B cell (primary cell): Measurements from ENCODE around the gene MAN1A1. TPM values are rescaled to one million over a fixed set of nuclear protein-coding genes. Genes with fewer than 3 reads are reported as not detected.

Experiments used
- ATAC-seq: fragments of 200-7000 bp; cut with Tn5 transposase; one replicate; pipeline ENCODE4 v1.10.0; 2021; ENCODE audit warnings: low read depth, mild to moderate bottlenecking, moderate number of reproducible peaks, moderate library complexity
- CTCF ChIA-PET: fragments of 350-600 bp; sonication (Branson Sonifier 250); formaldehyde crosslinking; loops from one replicate; lab custom pipeline; 2021; ENCODE audit warnings: antibody characterized with exemption, inconsistent platforms; lab: Charles Lee
- POLR2A ChIA-PET: fragments of 350-600 bp; sonication (Branson Sonifier 250); formaldehyde crosslinking; loops from one replicate; lab custom pipeline; 2021; ENCODE audit warnings: antibody characterized with exemption; lab: Charles Lee
- DNase-seq: peaks from one replicate; pipeline ENCODE4 v3.0.0; 2013
- H2AFZ ChIP-seq: 2 replicates; pipeline ENCODE4 v1.6.1; 2012; ENCODE audit warnings: mild to moderate bottlenecking, low read depth, low read length; ENCODE audit not compliant: insufficient read depth, poor library complexity, severe bottlenecking
- H3K27ac ChIP-seq, 2 donors: 1 replicate in 1 of 2; 2 replicates in 1 of 2; pipeline ENCODE4 v1.5.1; 2012 to 2013; ENCODE audit warnings: low read length in 2 of 2, mild to moderate bottlenecking in 2 of 2, moderate library complexity in 1 of 2
- H3K27me3 ChIP-seq, 4 experiments: fragments of 200-600 bp in 1 of 4; sonication (generic) in 1 of 4; replicated peaks in 1 of 4; 1 replicate in 2 of 4; 2 replicates in 2 of 4; pipeline versions ENCODE4 v1.6.1 to v1.7.0; 2013 to 2016; ENCODE audit warnings: low read length in 3 of 4, mild to moderate bottlenecking in 2 of 4, mixed read lengths in 1 of 4, moderate library complexity in 1 of 4; ENCODE audit not compliant: insufficient read depth in 4 of 4, control insufficient read depth in 3 of 4; ENCODE audit errors: control extremely low read depth in 1 of 4
- H3K36me3 ChIP-seq, 2 experiments: replicated peaks in 1 of 2; 1 replicate in 1 of 2; 2 replicates in 1 of 2; pipeline versions ENCODE4 v1.6.1 to v1.7.1; 2013; ENCODE audit warnings: low read length in 1 of 2; ENCODE audit not compliant: insufficient read depth in 2 of 2, control insufficient read depth in 1 of 2; ENCODE audit errors: control extremely low read depth in 1 of 2, extremely low read depth in 1 of 2
- H3K4me1 ChIP-seq, 2 donors: fragments of 200-600 bp in 1 of 2; sonication (generic) in 1 of 2; 1 replicate in 1 of 2; 2 replicates in 1 of 2; pipeline versions ENCODE4 v1.5.1 to v1.6.1; 2013 to 2017; ENCODE audit warnings: low read length in 2 of 2; ENCODE audit not compliant: control insufficient read depth in 2 of 2, insufficient read depth in 2 of 2
- H3K4me2 ChIP-seq: replicated peaks from 2 replicates; pipeline ENCODE3; 2012; ENCODE audit warnings: mild to moderate bottlenecking, low read depth, low read length; ENCODE audit not compliant: poor library complexity, severe bottlenecking
- H3K4me3 ChIP-seq, 5 experiments: fragments of 200-600 bp in 1 of 5; sonication (generic) in 1 of 5; 1 replicate in 3 of 5; 2 replicates in 2 of 5; pipeline versions ENCODE4 v1.5.1 to v1.7.0; 2011 to 2016; ENCODE audit warnings: low read length in 4 of 5, mild to moderate bottlenecking in 4 of 5, low read depth in 2 of 5, control low read depth in 1 of 5, moderate library complexity in 1 of 5; ENCODE audit not compliant: insufficient read depth in 1 of 5; ENCODE audit errors: control extremely low read depth in 1 of 5, extremely low read depth in 1 of 5
- H3K79me2 ChIP-seq: fragments of 200-600 bp; sonication (generic); one replicate; pipeline ENCODE4 v1.6.0; 2016; ENCODE audit warnings: low read length; ENCODE audit not compliant: control insufficient read depth, insufficient read depth
- H3K9ac ChIP-seq: fragments of 200-600 bp; sonication (generic); 2 replicates; pipeline ENCODE4 v1.6.1; 2017; ENCODE audit warnings: mild to moderate bottlenecking, low read length, moderate library complexity
- H3K9me3 ChIP-seq, 3 donors: one replicate each; pipeline versions ENCODE4 v1.6.1 to v1.7.1; 2013; ENCODE audit warnings: low read length in 2 of 3; ENCODE audit not compliant: control insufficient read depth in 2 of 3, insufficient read depth in 1 of 3; ENCODE audit errors: control extremely low read depth in 1 of 3
- H4K20me1 ChIP-seq: 2 replicates; pipeline ENCODE4 v1.6.0; 2012; ENCODE audit warnings: mild to moderate bottlenecking, low read length; ENCODE audit not compliant: insufficient read depth, control insufficient read depth, poor library complexity, severe bottlenecking
- H3K27ac Mint-ChIP-seq: one replicate; pipeline ENCODE4 v1.8.0; 2021; ENCODE audit warnings: mixed read lengths
- H3K27me3 Mint-ChIP-seq: one replicate; pipeline ENCODE4 v1.8.0; 2021; ENCODE audit warnings: mixed read lengths
- H3K4me1 Mint-ChIP-seq: one replicate; pipeline ENCODE4 v1.8.0; 2021; ENCODE audit warnings: mixed read lengths
- H3K4me3 Mint-ChIP-seq: one replicate; pipeline ENCODE4 v1.8.0; 2021; ENCODE audit warnings: mixed read lengths
- H3K9me3 Mint-ChIP-seq: one replicate; pipeline ENCODE4 v1.8.0; 2022; ENCODE audit warnings: mixed read lengths; ENCODE audit not compliant: insufficient read depth
- CTCF ChIP-seq: fragments of 200-600 bp; IDR thresholded peaks from one replicate; pipeline ENCODE4 v1.8.0; 2022; ENCODE audit warnings: antibody characterized with exemption, mild to moderate bottlenecking
- EZH2 ChIP-seq: IDR thresholded peaks from 2 replicates; pipeline ENCODE4 v1.6.1; 2012; ENCODE audit warnings: borderline replicate concordance, low read depth, mild to moderate bottlenecking, moderate library complexity, low read length; ENCODE audit not compliant: insufficient read depth, poor library complexity, severe bottlenecking
- whole genome bisulfite sequencing: methylation state at CpG from one replicate; pipeline ENCODE4 v1.1.5; 2013; ENCODE audit warnings: missing lambda C conversion rate; ENCODE audit not compliant: insufficient coverage; 5-methylcytosine and 5-hydroxymethylcytosine counted together
- intact Hi-C: fragments of 100-400 bp; cut with micrococcal nuclease; formaldehyde crosslinking; loops from one replicate; pipeline ENCODE4 v1.10.0; 2022
- polyA plus RNA-seq: library from polyadenylated mRNA; depleted of rRNA; stranded (reverse); fragments of >200 nt; gene quantifications from 2 replicates; pipeline ENCODE4 v1.2.3, GENCODE V29; 2012
- total RNA-seq, 2 donors: library from RNA; stranded (reverse); fragments of 120-200 nt in 1 of 2; gene quantifications; 1 replicate in 1 of 2; 2 replicates in 1 of 2; pipeline versions ENCODE4 v1.2.3 to v1.2.4, GENCODE V29; 2013 to 2022

Gene MAN1A1
- total and polyA plus RNA-seq, 2 donors (not counting 1 experiment from before 2014, with no cell fraction given) = 5.1 to 31.7 TPM

GRCh38 chr6:119179842-119180241 lies 169.7 kb downstream of the MAN1A1 start:
- Histone ChIP-seq H4K20me1 (no peaks in the 10 kb centered on the region), H3K27ac (no peak overlapping the region), H3K27me3 (no peaks in the 10 kb centered on the region), H3K4me3 (no peak overlapping the region), H3K79me2 (no peaks in the 10 kb centered on the region), H3K4me2 (no peak overlapping the region), H2AFZ (no peak overlapping the region), H3K9me3 (no peaks in the 10 kb centered on the region), H3K9ac (no peak overlapping the region), H3K4me1 (no peaks in the 10 kb centered on the region), H3K36me3 (peaks cover 0 to 9% of the 10 kb centered on the region in 2 experiments)
- H3K27me3 Mint-ChIP-seq = no peaks in the 10 kb centered on the region
- no peaks in the 10 kb centered on the region for H3K4me1 Mint-ChIP-seq
- H3K4me3 Mint-ChIP-seq = no peak overlapping the region
- ATAC-seq (no peak), DNase-seq (no peak)
- no peak overlapping the region for H3K27ac Mint-ChIP-seq
- TF ChIP-seq EZH2 (no peak), CTCF (no peak)
- ChIA-PET POLR2A (no interaction called here), CTCF (no interaction called here)
- intact Hi-C loops = no loop called here
- H3K9me3 Mint-ChIP-seq = no peaks in the 10 kb centered on the region
- WGBS = no CpG with 5 or more reads among the region's 3 CpGs

GRCh38 chr6:119179062-119179461 lies 170.5 kb downstream of the MAN1A1 start:
- Mint-ChIP-seq H3K27ac (no peak overlapping the region), H3K4me1 (no peaks in the 10 kb centered on the region), H3K9me3 (no peaks in the 10 kb centered on the region), H3K4me3 (no peak overlapping the region), H3K27me3 (no peaks in the 10 kb centered on the region)
- WGBS = no CpG with 5 or more reads among the region's 1 CpG
- ATAC-seq (no peak), DNase-seq (no peak)
- H3K27me3 ChIP-seq = no peaks in the 10 kb centered on the region
- H3K4me1 ChIP-seq = no peaks in the 10 kb centered on the region
- H4K20me1 ChIP-seq = no peaks in the 10 kb centered on the region
- H3K4me2 ChIP-seq = no peak overlapping the region
- H3K36me3 ChIP-seq = peaks cover 0 to 7% of the 10 kb centered on the region in 2 experiments
- H3K4me3 ChIP-seq = no peak overlapping the region
- H2AFZ ChIP-seq = no peak overlapping the region
- H3K9ac ChIP-seq = no peak overlapping the region
- H3K9me3 ChIP-seq = no peaks in the 10 kb centered on the region
- ChIA-PET POLR2A (no interaction called here), CTCF (no interaction called here)
- no peak overlapping the region for H3K27ac ChIP-seq
- H3K79me2 ChIP-seq = no peaks in the 10 kb centered on the region
- TF ChIP-seq CTCF (no peak), EZH2 (no peak)
- intact Hi-C loops = no loop called here
